RPMI8226 (cell line): ENCODE measurements around the gene GPANK1.
A peak's percentile ranks its signal among the peaks of the same experiment; 100 is the strongest.

Experiments used
- DNase-seq: peaks from one replicate; pipeline ENCODE4 v3.0.0-alpha.2; 2015

The GPANK1 gene

DNA sequence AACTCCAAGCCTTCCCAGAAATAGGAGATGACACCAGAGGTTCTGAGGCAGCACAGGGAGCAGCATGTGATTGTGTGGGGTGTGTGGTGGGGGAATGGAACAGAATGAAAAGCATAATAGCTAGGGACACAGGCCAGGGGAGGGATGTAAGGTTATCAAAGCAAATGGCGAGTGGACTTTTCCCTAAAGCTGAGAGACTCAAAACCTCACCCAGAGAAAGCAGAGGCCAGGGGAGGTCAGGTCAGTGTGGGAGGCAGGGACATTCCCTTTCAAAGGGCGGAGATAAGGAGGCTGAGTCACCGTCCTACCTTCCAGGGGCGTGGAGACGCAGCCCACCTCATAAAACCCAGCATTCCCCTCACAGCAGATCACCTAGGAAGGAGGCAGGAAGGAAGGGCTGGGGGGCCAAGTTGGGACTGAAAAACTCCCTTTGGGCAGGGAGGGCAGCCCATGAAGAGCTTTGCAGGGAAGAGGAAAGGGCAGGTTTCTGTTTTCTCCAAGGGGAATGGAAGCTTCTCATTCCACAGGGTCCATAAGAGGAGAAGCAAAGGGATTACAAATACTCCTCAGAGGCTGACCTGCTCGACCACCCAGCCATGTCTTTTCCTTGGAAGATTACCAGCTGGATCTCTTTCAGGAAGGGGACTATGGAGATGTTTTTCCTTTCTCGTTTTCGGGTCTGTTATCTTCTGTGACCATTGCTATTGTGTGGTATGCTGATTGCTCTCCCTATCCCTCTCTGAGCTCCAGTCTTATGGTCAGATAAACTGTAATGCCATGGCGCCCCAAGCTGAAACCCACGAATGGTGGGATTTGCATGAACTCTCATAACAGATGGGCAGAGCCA, 25.7 kb upstream of the GPANK1 start:
- DNase-seq, result no peak

DNA sequence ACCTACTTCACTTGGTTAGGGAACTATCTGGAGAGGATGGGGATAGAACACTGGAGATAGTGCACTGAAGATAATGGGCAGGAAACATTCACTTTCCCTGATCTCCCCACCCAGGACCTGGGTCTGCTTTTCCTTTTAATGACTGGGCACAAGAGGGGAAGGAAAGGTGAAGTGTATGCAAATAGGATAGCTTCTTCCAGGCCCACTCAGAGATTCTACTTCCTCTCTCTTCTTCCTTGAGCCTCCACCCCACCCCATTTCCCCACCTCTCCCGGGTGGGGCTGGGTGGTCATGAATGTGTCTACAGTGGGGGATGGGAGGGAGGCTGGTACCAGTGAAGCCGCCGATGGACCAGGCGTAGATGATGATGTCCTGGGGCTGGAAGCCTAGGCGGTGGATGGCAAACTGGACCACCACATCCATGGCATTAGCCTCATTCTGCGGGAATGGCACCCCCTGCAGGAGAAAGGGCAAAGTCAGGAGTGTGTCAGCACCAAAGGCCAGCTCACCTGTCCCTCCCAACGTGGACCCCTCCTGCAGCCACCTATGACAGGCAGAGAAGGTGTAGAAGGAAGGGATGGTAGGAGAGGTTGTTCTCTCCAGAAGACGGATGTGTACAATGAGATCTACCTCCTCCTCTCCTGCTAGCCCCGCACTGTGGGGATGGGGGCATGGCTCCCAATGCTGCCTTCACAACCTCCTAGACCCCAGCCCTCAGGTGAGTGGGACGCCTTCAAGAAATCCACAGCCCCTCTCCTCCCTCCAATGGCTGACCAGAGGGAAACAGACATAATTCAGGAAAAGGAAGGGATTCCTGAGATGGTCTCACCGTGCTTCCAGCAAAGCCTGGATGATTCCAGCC, 24.7 kb upstream of the GPANK1 start:
- no peak for DNase-seq

DNA sequence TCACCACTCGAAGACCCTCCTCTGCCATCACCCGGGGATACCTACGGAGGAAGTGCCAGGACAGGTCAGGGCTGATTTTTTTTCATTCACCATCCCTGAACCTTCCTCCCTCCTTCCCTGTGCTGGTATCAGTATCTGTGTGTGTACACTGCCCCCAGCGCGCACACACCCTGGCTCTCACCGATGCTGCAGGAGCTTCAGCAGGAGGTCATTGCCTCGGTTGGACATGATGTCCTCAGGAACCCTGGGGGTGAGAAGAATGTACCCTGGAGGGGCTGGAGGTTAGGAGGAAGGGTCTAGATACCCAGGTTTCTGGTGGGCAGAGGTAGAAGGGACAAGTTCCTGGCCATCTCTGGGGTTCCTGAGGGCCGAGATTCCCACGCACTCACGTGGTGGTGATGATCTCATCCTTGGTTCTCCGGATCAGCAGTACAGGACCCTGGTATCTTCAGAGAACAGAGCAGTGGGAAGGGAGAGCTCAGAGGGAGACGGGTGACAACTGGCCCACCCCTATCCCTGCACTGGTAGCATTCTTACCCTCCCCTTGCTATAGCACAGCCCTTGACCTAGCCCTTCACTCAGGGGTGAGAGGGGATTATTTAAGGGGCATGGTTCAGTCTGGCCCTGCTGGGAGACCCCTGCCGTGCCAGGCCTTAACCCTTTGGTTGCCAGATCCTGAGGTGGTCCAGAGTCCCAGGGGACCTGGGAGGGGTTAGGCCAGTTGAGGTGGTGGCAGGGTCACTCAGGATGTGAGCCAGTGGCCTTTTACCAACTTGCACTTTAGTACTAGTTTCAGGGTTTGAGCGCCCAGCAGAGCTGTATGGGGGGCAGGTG, 23.3 kb upstream of the GPANK1 start:
- DNase-seq, result no peak

DNA sequence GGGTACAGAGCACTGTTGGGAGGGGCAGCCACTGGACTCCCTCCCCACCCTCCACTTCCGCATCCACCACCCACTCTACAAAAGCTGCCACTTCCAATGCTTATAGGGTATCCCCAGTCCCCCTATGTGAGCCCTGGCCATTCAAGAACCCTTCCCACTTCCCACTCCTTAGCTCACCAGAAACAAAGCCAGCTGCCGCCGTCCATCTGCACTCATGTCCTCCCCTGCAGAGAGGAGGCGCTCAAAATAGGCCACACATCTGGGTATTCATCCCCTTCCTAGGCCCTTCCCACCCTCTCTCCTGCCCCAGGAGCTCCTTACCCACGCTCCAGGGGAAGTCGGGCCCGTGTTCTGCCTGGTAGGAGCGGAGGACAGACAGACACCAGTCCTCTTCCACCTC, 22.5 kb upstream of the GPANK1 start:
- DNase-seq, result no peak

DNA sequence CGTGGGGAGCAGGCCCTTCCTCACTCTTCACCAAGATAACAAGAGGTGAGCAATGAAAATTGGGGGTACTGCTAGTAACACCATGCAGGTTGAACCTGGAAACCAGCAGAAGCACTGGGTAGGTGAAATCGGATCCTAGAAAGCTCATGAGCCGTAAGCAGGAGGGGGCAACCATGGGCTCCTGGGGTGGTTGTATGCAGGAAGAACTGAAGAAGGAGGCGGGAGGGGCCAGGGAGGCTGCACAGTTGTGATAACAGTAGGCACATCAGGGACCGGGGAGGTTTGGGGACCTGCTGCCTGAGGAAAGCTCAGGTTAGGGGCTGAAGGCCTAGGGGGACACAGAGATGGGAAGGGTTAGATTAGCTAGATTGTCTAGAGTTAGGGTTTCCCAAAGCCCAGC, 21.7 kb upstream of the GPANK1 start:
- no peak for DNase-seq

DNA sequence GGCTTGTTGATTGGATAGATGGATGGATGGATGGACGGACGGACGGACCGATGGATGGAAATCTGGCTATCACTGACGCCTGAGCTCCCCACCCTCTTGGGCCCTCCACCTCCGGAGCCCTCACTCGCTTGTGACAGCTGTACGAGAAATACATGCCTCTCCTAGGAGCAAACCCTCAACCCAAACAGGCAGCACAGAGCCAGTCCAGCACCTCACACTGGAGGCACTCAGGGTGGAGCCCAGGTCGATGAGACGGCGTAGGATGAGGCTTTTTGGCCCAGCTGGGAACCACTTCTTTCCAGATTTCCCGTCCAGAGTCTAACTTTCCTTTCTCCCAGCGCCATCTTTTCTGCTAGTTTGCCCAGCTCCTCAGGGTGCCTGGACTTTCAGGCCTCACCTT, 18.8 kb upstream of the GPANK1 start:
- DNase-seq, result no peak

DNA sequence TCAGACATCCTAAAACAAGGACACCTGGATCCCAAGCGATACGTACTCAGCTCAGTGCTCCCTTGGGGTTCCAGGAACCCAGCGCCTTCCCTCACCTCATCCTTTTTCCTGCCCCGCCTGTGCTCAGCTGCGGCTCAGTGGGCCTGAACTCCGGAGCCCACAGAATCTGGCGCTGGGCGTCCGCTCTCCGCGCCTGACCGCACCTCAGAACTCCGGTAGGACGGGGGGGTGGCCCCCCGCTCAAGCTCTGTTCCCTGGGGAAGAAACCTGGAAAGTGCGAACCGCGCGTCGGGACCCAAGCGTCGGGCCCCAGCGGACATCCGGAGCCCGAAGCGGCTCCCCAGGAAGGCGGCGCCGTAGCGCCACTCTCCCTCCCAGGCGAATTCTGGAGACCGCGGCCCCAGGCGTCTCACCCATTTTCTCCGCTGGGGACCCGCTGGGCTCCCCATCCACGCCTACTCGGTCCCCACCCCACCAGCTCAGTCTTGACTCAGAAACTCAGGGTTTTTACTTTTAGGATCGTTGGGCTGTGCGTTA, 16.4 kb upstream of the GPANK1 start:
- DNase-seq, result peak; percentile 68

DNA sequence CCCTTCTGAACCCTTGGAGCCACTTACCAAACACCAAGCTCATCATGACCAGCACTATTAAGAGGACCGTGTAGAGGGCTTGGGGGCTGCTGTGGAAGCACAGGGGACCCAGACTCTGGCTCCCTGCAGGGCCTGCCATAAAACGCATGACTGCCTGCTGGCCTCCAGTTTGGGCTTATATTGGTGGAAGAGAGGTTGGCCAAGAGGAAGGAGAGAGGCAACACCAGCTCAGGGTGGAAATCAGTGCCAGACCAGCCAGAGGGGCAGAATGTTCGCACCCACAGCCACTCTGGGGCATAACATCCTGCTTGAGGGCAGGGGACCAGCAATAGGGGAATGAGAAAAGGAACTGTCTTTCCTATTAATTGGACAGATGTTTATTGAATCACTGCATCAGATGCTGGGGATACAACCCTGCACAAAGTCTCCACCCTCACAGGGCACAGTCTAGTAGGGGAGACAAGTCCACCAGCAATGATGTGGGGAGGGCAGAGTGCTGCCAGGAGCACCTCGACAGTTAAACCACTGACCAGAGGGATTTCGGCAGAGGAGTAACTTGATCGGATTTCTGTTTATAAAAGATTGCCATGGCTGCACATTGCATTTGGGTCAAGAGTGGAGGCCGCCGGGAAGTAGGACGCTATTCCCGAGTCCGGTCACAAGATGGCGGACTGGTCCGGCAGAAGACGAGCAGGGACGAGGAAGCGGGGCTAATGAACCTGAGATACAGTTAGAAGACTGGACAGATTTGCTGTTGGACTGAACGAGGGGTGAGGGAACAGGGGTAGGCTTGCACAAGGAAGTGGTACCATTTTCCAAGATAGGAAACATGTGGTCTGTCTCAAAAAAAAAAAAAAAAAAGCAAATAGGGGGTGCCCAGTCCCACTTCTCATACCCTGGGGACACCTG, 15.7 kb upstream of the GPANK1 start, which contains the start of gene LY6G5C:
TSS of gene LY6G5C (minus strand) at position 842 of the 909 bp plus-strand sequence. CDS start at position 148, 694 bp downstream.
- peak; percentile 77 for DNase-seq

DNA sequence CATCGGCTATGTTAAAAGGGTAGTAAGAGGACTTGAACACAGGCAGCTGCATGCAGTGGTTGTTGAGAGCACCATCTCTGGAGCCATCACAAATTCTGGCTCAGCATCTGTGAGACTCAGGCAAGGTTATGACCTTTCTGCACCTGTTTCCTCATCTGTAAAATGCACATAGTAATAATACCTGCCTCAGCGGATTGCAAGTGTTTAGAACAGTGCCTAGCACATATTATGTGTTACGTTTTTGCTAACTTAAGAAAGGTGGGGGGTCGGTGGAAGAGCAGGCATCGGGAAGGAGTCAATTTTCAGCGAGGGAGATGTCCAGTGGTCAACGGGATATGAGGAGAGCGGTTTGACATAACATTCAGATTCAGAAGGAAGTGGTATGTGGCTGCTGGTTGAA, 13.2 kb upstream of the GPANK1 start:
- DNase-seq, result peak; percentile 81

DNA sequence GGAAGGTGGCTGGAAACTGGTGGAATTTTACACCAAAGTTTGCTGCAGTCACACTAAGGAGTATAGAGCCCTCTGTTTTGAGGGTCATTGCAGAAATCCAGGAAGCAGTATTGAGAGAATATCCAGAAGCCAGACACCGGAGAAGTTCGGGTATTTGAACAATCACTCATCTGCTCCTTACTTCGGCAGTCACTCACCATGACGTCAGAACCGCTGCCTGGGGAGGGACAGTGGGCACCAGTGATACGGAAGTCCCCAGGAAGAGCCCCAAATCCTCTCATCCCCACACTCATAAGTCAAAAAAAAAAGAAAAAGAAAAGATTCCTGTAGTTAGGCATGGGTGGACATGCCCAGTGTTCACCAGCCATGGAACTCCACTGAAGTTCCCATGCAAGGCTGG, 12.1 kb upstream of the GPANK1 start:
- no peak for DNase-seq

DNA sequence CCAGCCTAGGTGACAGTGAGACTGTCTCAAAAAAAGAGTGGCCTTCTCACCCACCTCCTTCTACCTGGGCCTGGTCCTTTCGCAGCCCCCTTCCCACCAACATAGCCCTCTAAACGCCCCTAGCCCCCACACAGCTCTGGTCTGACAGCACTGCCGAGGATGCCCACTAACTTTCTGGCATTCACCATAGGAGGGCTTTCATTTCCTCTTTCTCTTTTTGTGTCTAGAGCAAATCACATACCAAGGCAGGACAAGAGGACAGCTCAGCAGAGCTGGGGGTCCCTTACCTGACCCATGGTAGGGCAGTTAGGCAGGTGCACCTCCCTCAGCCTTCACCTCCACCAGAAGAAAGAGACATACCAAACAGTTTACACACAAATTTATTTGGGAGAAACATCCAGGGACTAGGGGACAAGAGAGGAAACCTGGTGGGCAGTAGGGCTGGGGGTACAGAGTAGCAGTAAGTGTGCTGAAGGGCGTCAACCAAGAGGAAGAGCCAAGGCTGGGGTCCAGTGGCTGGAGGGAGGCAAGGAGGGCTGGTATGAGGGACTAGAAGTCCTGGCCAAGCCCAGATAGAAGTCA, 11.6 kb upstream of the GPANK1 start:
- peak; percentile 34 for DNase-seq

DNA sequence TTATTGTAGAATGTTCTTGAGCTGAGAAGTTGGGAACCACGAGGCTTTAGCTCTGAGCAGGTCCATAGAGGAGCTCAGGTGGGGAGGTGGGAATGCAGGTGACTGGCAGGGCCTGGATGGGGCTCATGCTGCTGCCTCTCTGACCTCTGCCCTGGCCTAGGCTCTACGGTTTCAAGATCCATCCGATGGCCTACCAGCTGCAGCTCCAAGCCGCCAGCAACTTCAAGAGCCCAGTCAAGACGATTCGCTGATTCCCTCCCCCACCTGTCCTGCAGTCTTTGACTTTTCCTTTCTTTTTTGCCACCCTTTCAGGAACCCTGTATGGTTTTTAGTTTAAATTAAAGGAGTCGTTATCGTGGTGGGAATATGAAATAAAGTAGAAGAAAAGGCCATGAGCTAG, 4.9 kb upstream of the GPANK1 start, which contains the start of gene LY6G5B:
TSS of gene LY6G5B (plus strand) at position 301 of the 400 bp plus-strand sequence. CDS start 975 bp downstream, outside the sequence.
- DNase-seq, result no peak

DNA sequence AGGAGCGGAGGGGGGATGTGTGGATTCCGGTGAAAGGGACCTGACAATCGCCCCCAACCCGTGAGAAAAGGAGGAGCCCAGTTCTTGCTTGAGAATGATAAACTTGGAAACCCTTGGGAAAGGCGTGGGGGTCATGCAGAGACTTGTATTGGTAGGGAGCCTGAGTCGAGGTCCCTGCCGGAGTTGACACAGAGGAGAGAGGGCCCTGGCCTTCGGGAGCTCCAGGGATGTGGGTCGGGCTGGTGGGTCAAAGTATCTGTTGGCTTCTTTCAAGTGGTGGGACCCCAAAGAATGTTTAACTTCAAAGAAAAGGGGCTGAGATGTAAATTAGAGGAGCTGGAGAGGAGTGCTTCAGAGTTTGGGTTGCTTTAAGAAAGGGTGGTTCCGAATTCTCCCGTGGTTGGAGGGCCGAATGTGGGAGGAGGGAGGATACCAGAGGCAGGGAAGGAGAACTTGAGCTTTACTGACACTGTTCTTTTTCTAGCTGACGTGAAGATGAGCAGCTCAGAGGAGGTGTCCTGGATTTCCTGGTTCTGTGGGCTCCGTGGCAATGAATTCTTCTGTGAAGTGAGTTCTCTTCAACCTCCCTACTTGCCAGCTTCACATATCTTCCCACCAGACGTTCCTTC, 1.7 kb upstream of the GPANK1 start:
- DNase-seq, result no peak

DNA sequence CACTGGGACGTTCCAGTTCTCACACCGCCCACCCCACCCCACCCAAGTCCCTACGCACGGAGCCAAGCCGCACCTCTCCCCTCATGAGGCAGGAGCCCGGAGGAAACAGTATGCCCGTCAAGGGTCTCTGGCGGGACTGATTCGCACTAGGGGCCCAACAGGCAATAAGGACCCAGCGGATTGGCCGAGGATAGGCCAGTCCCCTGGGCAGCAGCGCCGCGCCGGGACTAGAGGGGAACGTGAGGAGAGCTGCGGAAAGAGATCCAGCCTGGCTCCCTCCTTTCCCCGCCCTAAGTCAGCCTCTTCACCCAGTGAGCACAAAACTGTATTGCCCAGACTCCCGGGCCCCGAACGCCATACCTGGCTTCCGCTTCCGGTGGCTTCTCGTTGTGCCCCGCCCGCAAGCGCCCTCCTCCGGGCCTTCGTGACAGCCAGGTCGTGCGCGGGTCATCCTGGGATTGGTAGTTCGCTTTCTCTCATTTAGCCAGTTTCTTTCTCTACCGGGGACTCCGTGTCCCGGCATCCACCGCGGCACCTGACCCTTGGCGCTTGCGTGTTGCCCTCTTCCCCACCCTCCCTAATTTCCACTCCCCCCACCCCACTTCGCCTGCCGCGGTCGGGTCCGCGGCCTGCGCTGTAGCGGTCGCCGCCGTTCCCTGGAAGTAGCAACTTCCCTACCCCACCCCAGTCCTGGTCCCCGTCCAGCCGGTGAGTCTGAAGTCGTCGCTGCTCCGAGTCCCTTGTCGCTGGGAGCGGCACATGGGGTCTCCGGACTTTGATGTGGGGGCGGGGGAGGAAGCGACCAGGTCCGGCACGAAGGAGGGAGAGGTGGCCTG, 922 bp upstream of the GPANK1 start, which contains the start of gene CSNK2B:
TSS of gene CSNK2B (plus strand) at position 580 of the 836 bp plus-strand sequence. CDS start 752 bp downstream, outside the sequence.
- DNase-seq, result peak; percentile 98

DNA sequence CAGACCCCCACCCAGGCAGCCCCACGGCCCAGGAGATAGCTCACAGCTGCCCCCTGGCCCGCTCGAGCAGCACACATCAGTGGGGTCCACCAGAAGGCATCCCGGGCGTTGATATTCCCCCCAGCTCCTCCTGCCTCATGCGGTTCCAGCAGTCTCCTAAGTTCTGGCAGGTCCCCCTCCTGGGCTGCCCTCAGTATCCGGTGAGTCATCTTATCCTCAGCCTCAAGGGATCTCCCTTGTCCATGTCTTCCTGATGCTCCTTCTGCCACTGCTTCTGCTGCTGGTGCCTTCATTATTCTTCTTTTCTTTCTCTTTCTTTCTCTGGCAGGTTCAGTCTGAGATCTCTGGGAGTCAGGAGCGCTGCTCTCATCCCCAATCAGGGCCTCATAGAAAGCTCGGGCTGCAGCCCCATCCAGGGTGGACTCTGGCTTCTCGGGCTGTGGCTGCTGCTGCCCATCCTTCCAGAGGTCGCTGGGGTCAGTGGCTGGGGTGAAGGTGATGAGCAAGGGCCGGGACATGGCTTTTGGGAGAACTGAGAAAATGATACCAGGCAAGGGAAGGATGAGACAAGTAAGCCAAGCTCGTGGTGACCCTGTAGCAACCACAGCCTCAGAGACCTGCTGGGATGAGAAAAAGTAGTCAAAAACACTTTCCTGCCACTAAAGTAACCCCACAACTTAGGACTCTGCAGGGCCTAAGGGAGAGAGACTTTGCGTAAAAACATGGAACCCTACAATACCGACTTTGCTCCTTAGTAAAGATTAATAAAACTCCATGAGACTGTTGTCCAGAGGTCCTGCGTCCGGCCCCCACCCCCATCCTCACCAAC, 622 bp downstream of the GPANK1 start:
- DNase-seq, result no peak

DNA sequence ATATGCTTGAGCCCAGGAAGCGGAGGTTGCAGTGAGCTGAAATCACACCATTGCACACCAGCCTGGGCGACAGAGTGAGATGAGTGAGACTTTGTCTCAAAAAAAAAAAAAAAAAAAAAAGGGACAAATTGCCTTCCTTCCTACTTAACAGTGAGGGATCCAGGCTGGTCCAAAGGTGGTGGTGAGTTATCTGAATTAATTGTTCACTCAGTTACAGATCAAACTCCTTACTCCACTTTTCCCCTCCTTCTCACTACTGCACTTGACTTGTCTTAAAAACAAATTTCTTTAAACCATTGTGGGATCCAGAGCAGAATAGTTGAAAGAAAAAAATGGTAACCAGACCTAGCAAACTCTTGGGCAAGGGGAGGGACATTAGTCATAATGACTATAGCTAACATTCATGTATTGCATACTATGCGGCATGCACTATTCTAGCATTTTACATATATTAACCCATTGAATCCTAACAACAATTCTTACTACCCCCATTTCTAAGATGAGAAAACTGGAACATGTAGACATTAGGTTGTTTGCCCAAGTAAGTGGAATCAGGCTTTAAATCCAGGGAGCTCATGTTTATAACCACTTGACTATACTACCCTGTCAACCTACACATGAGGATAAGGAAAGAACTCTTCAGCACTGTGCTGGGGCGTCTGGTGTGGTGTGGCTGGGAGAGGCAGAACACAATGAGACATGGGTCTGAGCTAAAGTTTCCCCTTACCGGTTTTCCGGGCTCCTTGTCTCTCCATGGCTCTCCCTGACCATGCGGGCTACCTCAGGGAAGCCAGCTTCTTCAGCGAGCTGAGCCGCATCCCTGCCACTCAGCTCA, 1.5 kb downstream of the GPANK1 start:
- DNase-seq, result no peak

DNA sequence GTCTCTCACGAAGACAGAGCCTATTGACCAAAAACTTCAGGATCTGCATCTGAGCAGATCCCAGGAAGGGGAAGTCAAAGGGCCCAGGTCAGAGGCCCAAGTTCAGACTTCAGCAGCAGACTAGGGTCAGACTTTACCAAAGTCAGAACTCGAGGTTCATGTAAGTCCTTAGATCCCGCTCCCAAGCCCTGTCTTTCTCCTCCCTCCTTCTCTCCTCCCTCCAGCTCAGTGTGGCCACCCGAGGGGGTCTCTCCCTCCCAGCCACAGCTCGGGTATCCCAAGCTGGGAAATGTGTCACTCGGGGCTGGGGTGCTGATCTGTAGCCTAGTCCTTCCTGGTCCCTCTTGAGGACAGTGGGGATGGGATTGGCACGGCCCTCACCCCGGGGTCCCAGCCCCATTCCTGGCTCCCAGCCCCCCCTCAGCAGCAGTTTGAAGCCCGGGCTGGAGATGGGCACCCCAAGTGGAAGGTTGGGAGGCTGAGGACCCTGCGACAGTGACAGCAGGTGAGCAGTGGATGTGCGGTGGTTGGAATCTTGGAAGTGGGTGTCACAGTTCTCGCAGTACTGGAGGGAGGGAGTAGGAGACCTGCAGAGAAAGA, 2.6 kb downstream of the GPANK1 start:
- DNase-seq, result no peak
